Measurements from ENCODE around the gene TMED3. TPM values are rescaled to one million over a fixed set of nuclear protein-coding genes. Genes with fewer than 3 reads are reported as not detected.

Gene TMED3
- total RNA-seq, 1 donor from 2014 or later: 32.1 TPM

DNA sequence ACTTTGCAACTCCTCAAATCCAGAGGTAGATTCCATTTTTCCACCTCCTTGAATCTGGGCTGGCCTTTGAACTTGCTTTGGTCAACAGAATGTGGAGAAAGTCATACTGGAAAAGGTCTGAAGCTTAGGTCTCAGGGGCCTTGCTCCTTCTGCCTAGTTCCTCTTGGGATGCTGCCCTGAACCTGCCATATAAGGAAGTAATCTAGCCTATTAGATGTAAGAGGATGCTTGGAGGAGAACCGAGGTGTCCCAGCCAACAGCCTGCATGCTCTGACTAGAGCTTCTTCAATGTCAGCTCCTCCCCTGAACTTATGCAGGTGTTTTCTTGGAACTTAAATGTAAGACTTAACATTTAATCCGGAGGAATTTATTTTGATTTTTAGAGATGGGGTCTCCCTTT, 2.0 kb upstream of the TMED3 start:
- H3K4me3 Mint-ChIP-seq (ENCODE audit: unreplicated experiment): no peak overlapping the region
- no peak for DNase-seq
- peaks cover under 1% of the 10 kb centered on the region for H3K36me3 Mint-ChIP-seq (ENCODE audit: unreplicated experiment)
- H3K9me3 Mint-ChIP-seq (ENCODE audit: unreplicated experiment): no peaks in the 10 kb centered on the region
- TF ChIP-seq, protein P1, sequence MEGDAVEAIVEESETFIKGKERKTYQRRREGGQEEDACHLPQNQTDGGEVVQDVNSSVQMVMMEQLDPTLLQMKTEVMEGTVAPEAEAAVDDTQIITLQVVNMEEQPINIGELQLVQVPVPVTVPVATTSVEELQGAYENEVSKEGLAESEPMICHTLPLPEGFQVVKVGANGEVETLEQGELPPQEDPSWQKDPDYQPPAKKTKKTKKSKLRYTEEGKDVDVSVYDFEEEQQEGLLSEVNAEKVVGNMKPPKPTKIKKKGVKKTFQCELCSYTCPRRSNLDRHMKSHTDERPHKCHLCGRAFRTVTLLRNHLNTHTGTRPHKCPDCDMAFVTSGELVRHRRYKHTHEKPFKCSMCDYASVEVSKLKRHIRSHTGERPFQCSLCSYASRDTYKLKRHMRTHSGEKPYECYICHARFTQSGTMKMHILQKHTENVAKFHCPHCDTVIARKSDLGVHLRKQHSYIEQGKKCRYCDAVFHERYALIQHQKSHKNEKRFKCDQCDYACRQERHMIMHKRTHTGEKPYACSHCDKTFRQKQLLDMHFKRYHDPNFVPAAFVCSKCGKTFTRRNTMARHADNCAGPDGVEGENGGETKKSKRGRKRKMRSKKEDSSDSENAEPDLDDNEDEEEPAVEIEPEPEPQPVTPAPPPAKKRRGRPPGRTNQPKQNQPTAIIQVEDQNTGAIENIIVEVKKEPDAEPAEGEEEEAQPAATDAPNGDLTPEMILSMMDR (IDR thresholded peaks at IDR 0.05; ENCODE audit: partially characterized antibody, unreplicated experiment): no peak
- peaks cover 7% of the 10 kb centered on the region for H3K27me3 Mint-ChIP-seq (ENCODE audit: unreplicated experiment)
- H3K27ac Mint-ChIP-seq (ENCODE audit: unreplicated experiment): no peak overlapping the region
- H3K4me1 Mint-ChIP-seq (ENCODE audit: low read depth, unreplicated experiment): peaks cover 4% of the 10 kb centered on the region

DNA sequence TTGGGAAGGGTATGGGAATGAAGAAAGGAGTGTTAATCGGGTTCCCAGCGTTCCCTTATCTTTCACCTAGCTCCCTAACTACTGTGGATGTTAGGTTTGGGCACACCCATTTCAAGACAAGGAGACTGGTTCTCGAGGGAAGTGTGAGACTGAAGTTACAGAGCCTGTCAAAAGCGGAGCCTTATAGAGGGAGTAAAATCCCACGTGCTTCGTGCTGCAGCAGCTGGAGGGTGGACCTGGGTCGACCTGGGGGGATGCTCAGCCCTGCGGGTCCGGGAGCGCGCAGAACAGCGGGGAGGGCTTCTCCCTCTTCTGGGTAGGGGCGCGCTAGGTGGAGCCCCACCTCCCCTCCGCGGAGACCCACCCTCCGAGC, 314 bp upstream of the TMED3 start:
- TF ChIP-seq, protein P1 (IDR thresholded peaks at IDR 0.05; ENCODE audit: partially characterized antibody, unreplicated experiment): no peak
- H3K4me3 Mint-ChIP-seq (ENCODE audit: unreplicated experiment): peak overlapping the region; percentile 84
- peaks cover 5% of the 10 kb centered on the region for H3K27me3 Mint-ChIP-seq (ENCODE audit: unreplicated experiment)
- peaks cover 4% of the 10 kb centered on the region for H3K4me1 Mint-ChIP-seq (ENCODE audit: low read depth, unreplicated experiment)
- H3K36me3 Mint-ChIP-seq (ENCODE audit: unreplicated experiment): peaks cover 11% of the 10 kb centered on the region
- no peaks in the 10 kb centered on the region for H3K9me3 Mint-ChIP-seq (ENCODE audit: unreplicated experiment)
- H3K27ac Mint-ChIP-seq (ENCODE audit: unreplicated experiment): no peak overlapping the region
- DNase-seq: no peak

DNA sequence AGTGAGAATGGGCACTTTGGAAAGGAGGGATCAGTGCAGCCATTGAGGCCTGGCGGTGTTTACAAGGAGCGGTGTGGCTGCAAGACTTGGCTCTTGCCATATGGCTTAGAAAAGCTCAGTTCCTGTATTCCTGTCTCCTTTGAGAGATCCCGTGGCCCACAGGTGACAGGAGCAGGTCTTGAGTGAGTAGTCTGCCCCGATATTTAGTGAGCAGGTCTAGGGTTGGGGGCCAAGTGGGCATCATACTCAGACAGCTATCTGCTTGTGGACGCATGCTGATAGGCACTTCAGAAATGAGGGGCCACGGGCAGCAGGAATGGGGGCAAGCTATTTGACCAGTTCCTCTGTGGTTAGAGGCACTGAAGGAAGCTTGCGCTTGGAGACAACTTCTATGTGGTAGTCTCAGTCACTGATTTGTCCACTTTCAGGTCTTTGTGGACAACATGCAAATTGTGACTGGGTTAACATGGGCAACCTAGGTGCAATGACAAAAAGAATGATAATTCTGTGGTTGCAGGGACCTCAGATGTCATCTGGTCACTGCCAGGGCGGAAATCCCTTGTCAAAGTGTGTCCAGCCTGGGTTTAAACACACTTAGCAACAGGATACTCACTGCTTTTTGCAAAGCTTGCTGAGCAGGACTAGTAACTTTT, 1.1 kb downstream of the TMED3 start:
- H3K4me1 Mint-ChIP-seq (ENCODE audit: low read depth, unreplicated experiment): peaks cover 4% of the 10 kb centered on the region
- H3K36me3 Mint-ChIP-seq (ENCODE audit: unreplicated experiment): peaks cover 11% of the 10 kb centered on the region
- H3K27me3 Mint-ChIP-seq (ENCODE audit: unreplicated experiment): peaks cover 6% of the 10 kb centered on the region
- TF ChIP-seq, protein P1 (IDR thresholded peaks at IDR 0.05; ENCODE audit: partially characterized antibody, unreplicated experiment): no peak
- peak overlapping the region; percentile 90 for H3K4me3 Mint-ChIP-seq (ENCODE audit: unreplicated experiment)
- DNase-seq: no peak
- H3K9me3 Mint-ChIP-seq (ENCODE audit: unreplicated experiment): no peaks in the 10 kb centered on the region
- no peak overlapping the region for H3K27ac Mint-ChIP-seq (ENCODE audit: unreplicated experiment)

DNA sequence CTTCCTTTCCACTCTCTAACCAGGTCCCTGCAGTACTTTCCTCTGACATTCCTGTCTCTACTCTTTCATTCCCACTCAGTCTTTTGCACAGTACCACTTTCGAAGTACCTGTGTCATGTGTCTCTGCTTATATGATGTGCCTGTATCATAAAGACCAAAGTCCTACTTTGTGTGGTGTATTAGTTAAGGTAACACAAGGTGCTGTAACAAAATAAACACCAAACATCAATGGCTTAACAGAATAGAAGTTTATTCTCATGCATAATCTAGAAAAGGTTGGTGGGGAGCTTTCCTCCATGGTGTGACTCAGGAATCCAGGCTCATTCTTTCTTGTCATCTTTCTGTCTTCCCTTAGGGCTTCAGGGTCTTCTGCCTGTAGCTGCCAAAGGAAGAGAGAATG, 3.3 kb downstream of the TMED3 start:
- Mint-ChIP-seq H3K4me3 (ENCODE audit: unreplicated experiment) (no peak overlapping the region), H3K9me3 (ENCODE audit: unreplicated experiment) (peaks cover 3% of the 10 kb centered on the region), H3K27ac (ENCODE audit: unreplicated experiment) (no peak overlapping the region), H3K36me3 (ENCODE audit: unreplicated experiment) (peaks cover 24% of the 10 kb centered on the region), H3K4me1 (ENCODE audit: low read depth, unreplicated experiment) (peaks cover 6% of the 10 kb centered on the region), H3K27me3 (ENCODE audit: unreplicated experiment) (peaks cover 4% of the 10 kb centered on the region)
- DNase-seq: no peak
- TF ChIP-seq, protein P1 (IDR thresholded peaks at IDR 0.05; ENCODE audit: partially characterized antibody, unreplicated experiment): no peak

DNA sequence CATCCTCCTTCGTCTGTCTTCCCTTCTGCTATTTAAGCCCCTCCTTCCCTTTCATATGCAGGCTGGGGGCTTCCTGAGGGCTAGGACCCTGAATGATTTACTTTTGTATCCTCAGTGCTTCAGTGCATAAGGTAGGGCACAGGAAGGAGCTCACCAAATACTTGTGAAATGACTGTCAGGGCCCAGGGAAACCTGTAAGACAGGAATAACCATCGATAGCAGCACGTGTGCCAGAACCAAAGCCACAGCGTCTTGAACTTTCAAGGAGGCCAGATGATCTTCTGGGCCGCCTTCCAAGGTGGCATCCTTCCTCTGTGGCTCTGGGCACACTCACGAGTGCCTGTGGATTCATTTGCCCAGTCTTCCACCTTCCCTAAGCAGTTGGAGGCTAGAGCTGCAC, 3.9 kb downstream of the TMED3 start:
- H3K9me3 Mint-ChIP-seq (ENCODE audit: unreplicated experiment): peaks cover 3% of the 10 kb centered on the region
- H3K27ac Mint-ChIP-seq (ENCODE audit: unreplicated experiment): no peak overlapping the region
- peaks cover 4% of the 10 kb centered on the region for H3K27me3 Mint-ChIP-seq (ENCODE audit: unreplicated experiment)
- TF ChIP-seq, protein P1 (IDR thresholded peaks at IDR 0.05; ENCODE audit: partially characterized antibody, unreplicated experiment): no peak
- H3K4me3 Mint-ChIP-seq (ENCODE audit: unreplicated experiment): no peak overlapping the region
- peaks cover 6% of the 10 kb centered on the region for H3K4me1 Mint-ChIP-seq (ENCODE audit: low read depth, unreplicated experiment)
- no peak for DNase-seq
- H3K36me3 Mint-ChIP-seq (ENCODE audit: unreplicated experiment): peaks cover 29% of the 10 kb centered on the region
